Stimulated activated CD8-positive, alpha-beta memory T cell treated with anti-CD3 and anti-CD28 coated beads, Interleukin-4, amount 100 ng/mL, for 4 hours (primary cell): ENCODE measurements around the gene PHLPP1.

ENCODE experiments used
- DNase-seq, 2 donors: peaks; one replicate each; pipeline ENCODE4 v3.0.0-alpha.2; 2020; ENCODE audit warnings: low read depth in 2 of 2, low spot score in 1 of 2

Gene PHLPP1

DNA sequence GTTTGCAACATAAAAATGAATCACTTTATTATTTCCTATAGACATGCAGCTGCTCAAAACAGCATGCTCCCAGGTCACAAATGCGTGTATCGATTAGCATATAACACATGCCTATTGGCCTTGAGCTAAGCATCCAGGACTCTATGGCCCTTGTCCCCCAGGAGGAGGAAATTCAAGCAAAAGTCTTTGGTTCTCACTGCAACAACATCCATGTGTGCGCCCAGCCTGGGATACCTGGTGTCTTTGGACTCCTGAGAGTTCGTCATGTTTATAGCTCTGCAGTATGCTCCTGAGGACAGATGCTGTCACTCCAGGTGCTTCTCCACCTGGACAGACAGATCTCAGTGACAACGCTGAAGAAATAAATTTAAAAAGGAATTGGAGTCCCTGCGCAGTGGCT is 284.6 kb downstream of the PHLPP1 start:
- DNase-seq: no peak

DNA sequence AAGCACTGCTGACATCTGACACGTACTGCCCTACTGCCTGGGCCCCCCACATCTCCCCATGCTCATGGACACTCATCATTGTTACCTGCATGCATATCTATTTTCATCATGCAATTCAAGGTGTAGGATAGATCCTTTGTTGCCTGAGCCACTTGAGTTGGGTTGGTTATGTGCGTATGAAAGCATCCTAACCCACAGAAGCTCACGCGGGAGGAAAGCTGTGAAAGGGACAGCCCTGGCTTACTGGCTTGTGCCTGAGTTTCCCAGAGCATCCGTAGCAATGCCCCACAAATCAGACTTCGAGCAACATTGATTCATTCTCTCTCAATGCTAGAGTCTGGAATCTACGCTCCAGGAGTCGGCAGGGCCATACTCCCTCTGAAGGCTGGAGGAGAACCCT is 285.5 kb downstream of the PHLPP1 start:
- no peak for DNase-seq

DNA sequence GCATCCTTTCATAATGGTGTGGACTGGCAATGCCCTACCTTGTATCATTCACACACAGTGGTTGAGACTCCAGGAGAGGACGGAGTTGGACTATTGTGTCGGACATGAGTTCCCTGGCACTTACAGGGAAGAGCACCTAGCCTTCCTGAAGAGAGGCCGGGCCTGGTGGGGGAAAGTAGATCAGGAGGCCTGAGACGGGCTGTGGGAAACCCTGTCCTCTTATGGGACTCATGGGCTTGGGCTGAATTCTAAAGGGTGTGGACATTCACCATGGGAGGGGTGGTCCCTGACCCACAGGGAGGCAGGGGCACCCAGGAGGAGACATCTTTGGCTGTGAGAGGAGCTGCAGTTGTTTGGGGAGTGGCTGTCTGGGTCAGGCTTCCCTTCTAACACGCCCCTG is 286.5 kb downstream of the PHLPP1 start:
- DNase-seq: no peak

DNA sequence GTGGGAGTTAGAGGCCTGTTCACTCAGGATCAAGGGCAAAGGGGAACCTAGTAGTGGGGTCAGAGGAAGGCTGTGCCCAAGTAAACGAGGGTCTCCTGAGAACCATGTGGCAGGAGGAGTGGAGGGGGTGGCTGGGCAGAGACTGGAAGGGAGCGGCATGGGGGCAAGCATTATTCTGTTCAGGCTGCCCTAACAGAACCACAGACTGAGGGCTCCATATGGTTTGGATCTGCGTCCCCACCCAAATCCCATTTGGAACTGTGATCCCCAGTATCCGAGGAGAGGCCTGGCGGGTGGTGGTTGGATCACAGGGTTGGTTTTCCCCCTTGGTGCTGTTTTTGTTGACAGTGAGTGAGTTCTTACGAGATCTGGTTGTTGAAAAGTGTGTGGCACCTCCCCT is 287.0 kb downstream of the PHLPP1 start:
- no peak for DNase-seq

DNA sequence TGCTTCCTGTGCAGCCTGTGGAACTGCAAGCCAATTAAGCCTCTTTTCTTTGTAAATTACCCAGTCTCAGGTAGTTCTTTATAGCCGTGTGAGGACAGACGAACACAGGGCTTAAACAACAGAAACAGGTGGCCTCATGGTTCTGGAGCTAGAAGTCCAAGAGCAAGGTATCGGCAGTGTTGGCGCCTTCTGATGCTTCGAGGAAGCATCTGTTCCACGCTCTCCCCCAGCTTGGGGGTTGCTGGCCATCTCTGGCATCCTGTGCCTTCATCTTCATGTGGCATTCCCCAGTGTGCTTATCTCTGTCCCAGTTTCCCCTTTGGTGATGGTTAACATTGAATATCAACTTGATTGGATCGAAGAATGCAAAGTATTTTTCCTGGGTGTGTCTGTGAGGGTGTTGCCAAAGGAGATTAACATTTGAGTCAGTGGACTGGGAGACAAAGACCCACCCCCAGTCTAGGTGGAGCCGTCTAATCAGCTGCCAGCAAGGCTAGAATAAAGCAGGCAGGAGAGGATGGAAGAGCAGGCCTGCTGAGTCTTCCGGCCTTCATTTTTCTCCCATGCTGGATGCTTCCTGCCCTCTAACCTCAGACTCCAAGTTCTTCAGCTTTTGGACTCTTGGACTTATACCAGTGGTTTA is 287.6 kb downstream of the PHLPP1 start:
- no peak for DNase-seq

DNA sequence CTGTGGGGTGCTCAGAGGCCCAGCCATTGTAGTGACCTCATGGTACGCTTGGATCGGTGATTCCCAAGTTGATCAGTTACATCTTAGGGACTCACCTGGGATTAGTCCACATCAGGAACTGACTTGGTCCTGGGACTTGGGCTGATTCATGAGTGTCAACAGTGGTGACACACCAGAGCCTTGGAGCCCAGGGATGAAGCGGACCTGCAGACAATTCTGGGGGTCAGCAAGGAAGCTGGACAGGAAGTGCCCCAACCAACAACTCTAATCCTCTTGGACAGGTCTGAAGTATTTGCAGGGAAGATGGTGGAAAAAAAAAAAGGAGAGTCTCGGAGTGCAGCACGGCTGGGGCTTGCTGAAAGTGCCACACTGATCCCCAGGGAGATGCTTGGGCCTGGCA is 288.6 kb downstream of the PHLPP1 start:
- no peak for DNase-seq

DNA sequence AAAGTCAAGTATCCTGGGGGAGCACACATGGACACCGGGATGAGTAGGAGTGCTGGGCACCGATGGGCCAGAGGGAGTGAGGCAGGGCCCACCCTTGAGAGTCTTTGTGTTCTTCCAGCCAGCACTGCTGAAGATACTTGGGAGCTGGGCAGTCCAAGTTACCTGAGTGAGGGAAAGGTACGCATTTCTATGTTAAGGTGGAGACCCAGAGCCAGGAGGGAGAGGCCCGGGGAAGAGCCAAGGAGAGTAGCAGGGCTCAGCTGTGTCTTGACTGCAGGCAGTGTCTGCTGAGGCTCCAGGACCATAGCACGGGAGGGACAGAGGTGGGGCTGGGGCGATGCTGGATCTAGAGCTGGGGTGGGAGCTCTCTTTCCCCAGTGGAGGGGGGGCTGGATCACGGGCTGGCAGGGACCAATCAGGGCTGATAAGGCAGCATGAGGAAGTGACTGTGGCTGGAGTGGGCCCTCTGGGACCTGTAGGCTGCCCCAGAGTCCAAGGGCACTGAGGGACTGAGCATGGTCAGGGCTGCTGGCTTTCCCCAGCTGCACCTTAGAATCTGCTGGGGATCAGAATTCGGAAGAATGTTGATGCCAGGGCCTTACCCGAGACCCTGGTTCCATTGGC is 289.2 kb downstream of the PHLPP1 start:
- no peak for DNase-seq

DNA sequence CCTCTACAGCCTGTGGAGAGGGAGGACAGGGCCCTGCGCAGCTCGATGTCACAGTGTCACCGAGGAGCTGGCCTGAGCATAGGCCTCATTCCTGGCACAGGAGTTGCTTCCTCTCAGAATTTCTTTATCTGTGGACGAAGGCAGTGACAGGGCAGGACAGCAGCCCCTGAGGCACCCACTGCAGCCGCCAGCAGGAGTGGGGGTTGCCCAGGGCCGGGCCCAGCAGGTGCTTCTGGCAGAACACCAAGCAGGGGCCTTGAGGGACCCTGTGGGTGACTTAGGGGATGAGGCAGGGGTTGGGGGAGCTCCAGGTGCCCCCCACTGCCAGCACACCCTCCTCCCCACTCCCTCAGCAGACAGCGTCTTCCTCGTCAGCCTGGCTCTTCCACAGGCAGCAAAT is 290.0 kb downstream of the PHLPP1 start:
- no peak for DNase-seq

DNA sequence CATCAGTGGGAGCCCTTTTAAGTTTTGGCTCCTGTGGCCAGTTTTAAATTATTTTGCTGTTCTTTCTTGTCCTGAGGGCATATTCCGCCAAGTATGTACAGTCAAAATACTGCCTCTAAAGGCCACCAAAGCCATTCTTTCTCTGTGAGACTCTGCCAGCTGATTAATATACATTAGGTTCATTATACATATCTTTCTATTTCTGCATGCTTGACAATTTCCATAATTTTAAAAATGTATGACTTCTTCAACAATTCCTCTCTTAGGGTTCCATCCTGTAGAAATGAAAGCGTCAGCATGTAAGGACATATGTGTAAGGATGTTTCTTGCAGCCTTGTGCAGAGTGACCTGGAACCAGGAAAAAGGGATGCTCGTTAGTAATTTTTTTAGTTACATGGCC is 291.9 kb downstream of the PHLPP1 start:
- DNase-seq: no peak

DNA sequence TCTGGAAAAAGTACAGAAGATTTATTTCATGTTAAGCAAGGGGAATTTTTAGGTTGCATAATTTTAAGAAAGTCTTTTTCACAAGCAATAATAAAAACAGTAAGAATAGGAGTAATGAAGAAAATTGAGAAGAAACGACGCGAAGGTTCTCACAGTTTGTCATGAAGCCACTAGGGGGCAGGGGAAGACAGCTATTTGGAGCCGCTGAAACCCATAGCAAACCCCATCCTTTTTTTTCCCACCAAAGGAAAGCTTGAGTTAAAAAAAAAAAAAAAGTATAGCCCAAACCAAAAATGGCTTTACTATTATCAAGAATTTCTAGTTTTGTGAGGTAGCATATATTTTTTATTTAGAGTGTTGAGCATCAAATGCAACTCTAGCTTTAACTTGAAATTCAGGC is 300.9 kb downstream of the PHLPP1 start:
- peak in 1 of 2 donors; percentile 18 for DNase-seq

DNA sequence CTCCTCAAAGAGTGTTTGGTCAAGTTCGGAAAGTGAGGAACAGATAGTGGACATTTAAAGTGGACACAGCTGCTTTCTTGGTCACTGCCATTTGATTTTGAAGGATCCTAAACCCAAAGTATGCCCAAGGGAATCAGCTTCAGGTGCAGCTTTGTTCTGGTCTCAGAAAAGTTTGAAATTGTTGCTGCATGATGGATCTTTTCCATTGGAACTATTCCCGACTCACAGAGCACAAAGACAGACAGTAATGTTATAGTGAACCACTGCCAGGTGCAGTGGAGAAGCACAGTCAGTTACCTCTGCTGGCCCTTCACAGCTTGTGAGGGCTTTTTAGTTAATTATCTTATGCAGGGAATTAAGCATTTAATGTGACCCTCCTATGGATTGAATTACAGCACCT is 301.7 kb downstream of the PHLPP1 start:
- DNase-seq: no peak

DNA sequence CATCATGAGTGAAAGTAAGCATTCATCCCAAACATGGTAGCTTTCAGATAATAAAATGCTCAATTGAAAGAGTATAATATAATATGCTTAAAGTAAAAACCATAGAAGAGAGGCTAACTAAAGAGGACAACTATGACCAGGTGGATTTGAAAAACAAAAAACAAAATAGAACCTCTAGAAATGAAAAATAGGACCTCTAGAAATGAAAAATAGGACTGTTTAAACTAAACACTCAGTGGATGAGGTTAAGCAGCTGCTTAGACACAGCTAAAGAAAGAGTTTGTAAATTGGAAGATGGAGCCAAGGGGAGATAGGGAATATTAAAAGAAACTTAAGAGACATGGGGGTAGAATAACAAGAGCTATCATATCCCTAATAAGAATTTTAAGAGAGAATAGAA is 302.6 kb downstream of the PHLPP1 start:
- DNase-seq: no peak

DNA sequence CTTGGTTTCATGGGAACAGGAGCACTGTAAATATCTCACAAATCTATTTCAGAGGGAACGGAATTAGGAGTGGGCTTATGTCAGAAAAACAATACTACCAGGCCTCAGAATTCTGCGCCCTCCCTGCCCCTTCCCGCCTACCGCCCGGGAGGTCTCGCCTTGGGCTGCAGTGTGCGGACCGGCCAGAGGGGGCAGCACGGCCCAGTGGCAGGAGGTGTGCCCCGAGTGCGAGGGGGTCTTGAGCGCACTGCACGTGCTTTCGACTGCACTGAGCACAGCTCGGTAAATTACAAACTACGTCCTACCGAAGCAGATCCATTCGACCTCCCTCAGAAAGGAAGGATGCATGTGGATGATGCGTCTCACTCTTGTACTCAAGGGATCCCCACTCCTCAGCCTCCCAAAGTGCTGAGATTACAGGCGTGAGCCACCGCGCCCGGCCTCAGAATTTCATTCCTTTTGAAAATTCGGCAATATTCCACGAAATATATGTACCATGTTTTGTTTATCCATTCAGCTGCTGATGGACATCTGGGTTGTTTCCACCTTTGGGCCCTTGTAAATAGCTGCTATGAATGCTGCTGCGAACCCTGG is 307.2 kb downstream of the PHLPP1 start:
- no peak for DNase-seq

DNA sequence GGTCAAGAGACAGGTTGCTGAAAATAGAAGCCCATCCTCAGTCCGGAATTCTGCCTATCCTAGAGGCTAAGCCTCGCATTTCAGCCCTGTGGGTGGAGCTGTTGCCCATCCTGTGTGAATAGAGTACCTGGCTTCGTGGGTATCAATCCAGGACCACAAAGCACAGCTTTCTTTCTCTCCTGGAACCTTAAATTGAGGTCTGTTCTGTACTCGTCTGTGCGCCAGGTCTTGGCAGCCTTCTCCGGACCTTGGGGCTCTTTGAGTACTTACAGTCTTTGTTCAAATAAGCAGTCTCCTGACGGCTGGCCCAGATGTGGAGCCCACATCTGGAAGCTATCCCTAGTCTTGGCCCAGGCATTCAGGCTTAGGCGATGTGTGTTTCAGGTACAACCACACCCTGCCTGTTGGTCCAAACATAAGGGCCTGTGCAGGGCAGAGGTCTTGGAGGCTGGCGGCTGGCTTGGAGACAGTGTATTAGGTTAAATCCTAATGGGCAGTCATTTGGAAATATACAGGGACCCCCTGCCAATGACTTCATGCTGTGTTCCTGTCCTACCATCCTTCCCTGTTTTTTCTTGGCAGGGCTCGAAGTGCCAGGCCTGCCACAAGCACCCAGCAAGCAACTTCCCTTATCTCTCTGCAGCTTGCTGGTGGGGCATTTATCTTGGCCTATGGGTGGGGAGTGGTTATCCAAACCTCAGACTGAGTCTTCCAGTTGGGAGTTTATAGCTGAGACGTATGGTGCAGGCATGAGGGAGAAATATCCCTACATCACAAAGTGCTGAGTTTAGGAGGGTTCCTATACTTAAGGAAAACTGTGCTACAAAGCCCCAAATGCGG is 310.1 kb downstream of the PHLPP1 start:
- no peak for DNase-seq

DNA sequence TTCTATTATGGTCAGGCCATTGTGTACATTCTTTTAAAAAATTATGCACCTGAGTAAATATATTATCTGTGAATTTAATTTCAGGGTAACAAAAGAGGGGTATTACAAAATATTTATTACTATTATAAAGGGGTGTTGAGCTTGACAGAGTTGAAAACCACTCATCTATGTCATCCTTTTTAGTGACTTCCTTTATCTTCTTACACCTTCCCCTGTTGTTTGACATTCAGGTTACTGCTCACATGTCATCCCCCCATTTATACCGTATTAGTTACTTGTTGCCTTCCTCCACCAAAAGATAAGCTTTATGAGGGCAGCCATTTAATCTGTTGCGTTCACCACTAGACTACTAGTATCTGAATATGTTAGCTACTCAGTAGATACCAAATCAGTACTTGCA is 313.0 kb downstream of the PHLPP1 start:
- DNase-seq: no peak
